Smooth muscle cell of the brain vasculature (primary cell): ENCODE measurements around the gene NEK3.
"Not testable (repeated sequence)": the region's sequence is repeated elsewhere in the genome, so short reads cannot be mapped to it uniquely, and the experiment has no call there.

Experiments
- DNase-seq: peaks from one replicate; pipeline ENCODE4 v3.0.0-alpha.2; 2012; ENCODE audit warnings: low read depth, low spot score

The NEK3 gene

GRCh38 chr13:52118095-52118494, 41.3 kb downstream of the NEK3 start:
- DNase-seq, result no peak

- DNase-seq, result no peak
Measured at GRCh38 chr13:52112591-52112990, 46.8 kb downstream of the NEK3 start.

GRCh38 chr13:52109116-52109670, 50.2 kb downstream of the NEK3 start:
- DNase-seq, result no peak

GRCh38 chr13:52105841-52106240, 53.6 kb downstream of the NEK3 start:
- no peak for DNase-seq

GRCh38 chr13:52104624-52105023, 54.8 kb downstream of the NEK3 start:
- no peak for DNase-seq

DNA sequence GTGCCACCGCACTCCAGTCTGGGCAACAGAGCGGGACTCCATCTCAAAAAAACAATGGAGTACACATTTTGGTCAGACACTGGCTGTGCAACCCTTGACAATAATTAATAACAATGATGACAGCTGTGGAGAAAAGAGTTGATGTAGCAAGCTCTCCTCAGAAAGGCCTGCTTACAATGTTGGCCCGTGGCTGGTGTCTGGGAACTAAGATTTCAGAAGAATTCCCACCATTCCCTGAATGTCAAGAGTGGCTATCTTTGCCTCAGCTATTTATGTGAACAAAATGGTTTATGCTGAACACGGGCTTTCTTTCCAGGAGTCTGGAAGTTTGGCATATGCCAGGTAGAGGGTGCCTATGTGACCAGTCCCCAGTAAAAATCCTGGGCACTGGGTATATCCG, 56.0 kb downstream of the NEK3 start:
- no peak for DNase-seq

DNA sequence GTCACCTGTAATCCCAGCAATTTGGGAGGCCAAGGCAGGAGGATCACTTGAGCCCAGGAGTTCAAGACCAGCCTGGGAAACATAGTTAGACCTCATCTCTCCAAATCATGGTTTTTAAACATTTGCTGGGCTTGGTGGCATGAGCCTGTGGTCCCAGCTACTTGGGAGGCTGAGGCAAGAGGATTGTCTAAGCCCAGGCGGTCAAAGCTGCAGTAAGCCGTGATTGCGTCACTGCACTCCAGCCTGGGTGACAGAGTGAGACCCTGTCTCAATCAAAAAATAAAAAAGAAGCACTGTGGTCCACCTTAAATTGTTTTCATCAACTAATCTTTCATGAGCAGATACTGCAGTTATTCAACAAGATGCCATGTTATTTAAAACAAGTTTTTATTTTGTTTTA, 57.0 kb downstream of the NEK3 start:
- not testable (repeated sequence) for DNase-seq

DNA sequence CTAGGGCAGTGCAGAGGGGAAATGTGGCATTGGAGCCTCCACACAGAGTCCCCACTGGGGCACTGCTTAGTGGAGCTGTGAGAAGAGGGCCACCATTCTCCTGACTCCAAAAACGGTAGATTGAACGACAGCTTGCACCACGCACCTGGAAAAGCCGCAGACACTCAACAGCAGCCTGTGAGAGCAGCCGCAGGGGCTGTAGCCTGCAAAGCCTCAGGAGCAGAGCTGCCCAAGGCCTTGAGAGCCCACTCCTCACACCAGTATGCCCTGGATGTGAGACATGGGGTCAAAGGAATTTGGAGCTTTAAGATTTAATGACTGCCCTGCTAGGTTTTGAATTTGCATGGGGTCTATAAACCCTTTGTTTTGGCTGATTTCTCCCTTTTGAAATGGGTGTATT, 62.2 kb downstream of the NEK3 start:
- DNase-seq, result no peak

GRCh38 chr13:52096748-52097147, 62.6 kb downstream of the NEK3 start:
- no peak for DNase-seq

DNA sequence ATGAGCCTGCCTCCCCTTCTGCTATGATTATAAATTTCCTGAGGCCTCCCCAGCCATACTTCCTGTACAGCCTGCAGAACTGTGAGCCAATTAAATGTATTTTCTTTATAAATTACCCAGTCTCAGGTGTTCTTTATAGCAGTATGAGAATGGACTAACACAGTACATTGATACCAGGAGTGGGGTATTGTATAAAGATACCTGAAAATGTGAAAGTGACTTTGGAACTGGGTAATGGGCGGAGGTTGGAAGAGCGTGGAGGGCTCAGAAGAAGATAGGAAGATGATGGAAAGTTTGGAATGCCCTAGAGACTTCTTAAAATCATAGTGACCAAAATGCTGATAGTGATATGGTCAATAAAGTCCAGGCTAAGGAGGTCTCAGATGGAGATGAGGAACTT, 63.3 kb downstream of the NEK3 start:
- DNase-seq, result no peak

DNA sequence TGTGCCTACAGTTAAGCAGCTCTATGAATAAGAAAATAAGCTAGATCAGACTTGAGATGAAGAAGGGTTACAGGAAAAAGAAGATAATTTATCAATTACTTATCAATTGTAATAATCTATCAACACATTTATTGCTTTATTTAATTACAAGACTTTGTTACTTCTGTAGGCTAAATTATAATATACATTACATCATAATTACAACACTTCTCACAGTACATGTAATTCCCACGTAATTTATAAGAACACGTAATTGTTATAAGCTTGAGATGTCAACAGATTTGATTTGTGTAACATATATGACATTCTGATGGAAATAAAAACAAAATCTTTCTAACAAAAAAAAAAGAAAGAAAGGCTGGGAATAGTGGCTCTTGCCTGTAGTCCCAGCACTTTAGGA, 67.3 kb downstream of the NEK3 start:
- no peak for DNase-seq

DNA sequence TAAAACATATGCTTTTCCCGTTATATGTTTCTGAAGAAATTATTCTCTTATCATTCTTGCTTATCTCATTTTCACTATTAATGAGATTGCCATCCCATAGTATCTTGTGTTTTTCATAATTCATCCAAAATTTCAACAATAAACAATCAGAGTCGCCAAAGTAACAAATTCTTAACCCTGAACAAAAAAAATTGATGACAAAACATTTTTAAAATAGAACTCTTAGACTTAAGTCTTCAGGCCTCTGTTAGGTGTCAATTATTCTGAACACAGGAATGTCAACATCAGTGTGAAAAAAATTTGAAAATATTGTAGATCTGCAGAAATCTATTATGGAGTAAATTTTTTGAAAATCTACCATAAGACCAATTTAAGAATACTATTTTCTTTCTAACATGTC, 67.9 kb downstream of the NEK3 start:
- no peak for DNase-seq

- no peak for DNase-seq
Measured at GRCh38 chr13:52085421-52085820, 74.0 kb downstream of the NEK3 start.

DNA sequence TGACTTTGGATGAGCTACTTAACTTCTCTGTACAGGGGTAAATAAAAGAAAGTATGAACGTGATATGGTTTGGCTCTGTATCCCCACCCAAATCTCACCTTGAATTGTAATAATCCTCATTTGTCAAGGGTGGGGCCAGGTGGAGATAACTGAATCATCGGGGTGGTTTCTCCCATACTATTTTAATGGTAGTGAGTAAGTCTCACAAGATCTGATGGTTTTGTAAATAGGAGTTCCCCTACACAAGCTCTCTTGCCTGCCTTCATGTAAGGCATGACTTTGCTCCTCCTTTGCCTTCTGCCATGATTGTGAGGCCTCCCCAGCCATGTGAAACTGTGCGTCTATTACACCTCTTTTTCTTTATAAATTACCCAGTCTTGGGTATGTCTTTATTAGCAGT, 74.4 kb downstream of the NEK3 start:
- not testable (repeated sequence) for DNase-seq
